K562 (cell line): ENCODE results near the gene GDAP2. TPM values are rescaled to one million over a fixed set of nuclear protein-coding genes. Genes with fewer than 3 reads are reported as not detected.

Experiments
- ATAC-seq: fragments of 200-7000 bp; cut with Tn5 transposase; 3 replicates; pipeline ENCODE4 v1.9.1; 2020; ENCODE audit warnings: moderate library complexity
- BruUV-seq: library from RNA; stranded (reverse); fragments of 400-500 nt; replicated peaks from 2 replicates; lab custom pipeline; 2021; lab: Mats Ljungman, UMichigan
- CTCF ChIA-PET: fragments of 300-600 bp; formaldehyde crosslinking; extraction: SDS; loops from one replicate; lab custom pipeline; 2021; ENCODE audit warnings: low intra/inter-chr PET ratio; lab: Yijun Ruan, JAX
- POLR2A ChIA-PET: fragments of 300-600, 350-650 bp; sonication (Branson Sonifier 250); formaldehyde crosslinking; extraction: SDS; loops from one replicate; lab custom pipeline; 2021; ENCODE audit warnings: antibody characterized with exemption, inconsistent platforms; lab: Yijun Ruan, JAX
- DNase-seq, 4 experiments: peaks; one replicate each; pipeline versions ENCODE4 v3.0.0 to v3.0.0-alpha.2; 2011 to 2018; ENCODE audit warnings: low spot score in 3 of 4, mixed read lengths in 3 of 4; ENCODE audit errors: extremely low read depth in 1 of 4
- FAIRE-seq: peaks from 2 replicates; lab custom pipeline; 2011; peaks lifted over from hg19 to GRCh38; lab: Jason Lieb, UNC
- H2AFZ ChIP-seq: 2 replicates; pipeline ENCODE4 v1.6.0; 2011; ENCODE audit warnings: low read depth, low read length, control low read depth, inconsistent platforms
- H3K27ac ChIP-seq: fragments of 200-600 bp; 3 replicates; pipeline ENCODE4 v1.8.0; 2011; ENCODE audit warnings: low read depth, mild to moderate bottlenecking, control low read depth, inconsistent platforms, low read length, moderate library complexity, mixed read lengths; ENCODE audit errors: extremely low read depth
- H3K27me3 ChIP-seq, 2 experiments: fragments of 300-600 bp in 1 of 2; 2 replicates in 1 of 2; 3 replicates in 1 of 2; pipeline versions ENCODE4 v1.6.0 to v1.8.0; 2011; ENCODE audit warnings: inconsistent platforms in 2 of 2, low read length in 2 of 2, mild to moderate bottlenecking in 1 of 2, mixed read lengths in 1 of 2, moderate library complexity in 1 of 2; ENCODE audit not compliant: control insufficient read depth in 2 of 2, insufficient read depth in 2 of 2
- H3K36me3 ChIP-seq: fragments of 300-600 bp; 3 replicates; pipeline ENCODE4 v1.8.0; 2011; ENCODE audit warnings: mild to moderate bottlenecking, low read length, inconsistent platforms; ENCODE audit not compliant: control insufficient read depth, insufficient read depth
- H3K4me1 ChIP-seq, 2 experiments: fragments of 200-600 bp in 1 of 2; replicated peaks in 1 of 2; 2 replicates in 1 of 2; 3 replicates in 1 of 2; pipeline versions ENCODE4 v1.5.1 to v1.8.0; 2011; ENCODE audit warnings: inconsistent platforms in 2 of 2, low read length in 2 of 2, mild to moderate bottlenecking in 1 of 2, mixed read lengths in 1 of 2, moderate library complexity in 1 of 2; ENCODE audit not compliant: control insufficient read depth in 2 of 2, insufficient read depth in 2 of 2
- H3K4me2 ChIP-seq: 2 replicates; pipeline ENCODE4 v1.6.1; 2011; ENCODE audit warnings: low read length, control low read depth, inconsistent platforms, mixed read lengths; ENCODE audit not compliant: insufficient read depth
- H3K4me3 ChIP-seq: fragments of 200-600 bp; sonication (generic), shearing (Covaris generic); 2 replicates; pipeline ENCODE4 v1.5.1; 2016; ENCODE audit warnings: control low read depth, inconsistent platforms
- H3K79me2 ChIP-seq: fragments of 200-600 bp; 3 replicates; pipeline ENCODE4 v1.8.0; 2011; ENCODE audit warnings: low read length, inconsistent platforms; ENCODE audit not compliant: control insufficient read depth, insufficient read depth
- H3K9ac ChIP-seq, 2 experiments: 2 replicates each; pipeline versions ENCODE4 v1.6.0 to v1.6.1; 2011; ENCODE audit warnings: low read depth in 2 of 2, low read length in 2 of 2, control low read depth in 1 of 2, inconsistent platforms in 1 of 2, mild to moderate bottlenecking in 1 of 2, mixed read lengths in 1 of 2; ENCODE audit not compliant: insufficient read depth in 1 of 2
- H3K9me1 ChIP-seq: one replicate; pipeline ENCODE4 v1.6.0; 2011; ENCODE audit warnings: inconsistent platforms, mild to moderate bottlenecking, low read length, moderate library complexity; ENCODE audit not compliant: control insufficient read depth, insufficient read depth
- H3K9me3 ChIP-seq: replicated peaks from 2 replicates; pipeline ENCODE4 v1.5.1; 2011; ENCODE audit warnings: low read depth, low read length, inconsistent platforms; ENCODE audit not compliant: control insufficient read depth, insufficient read depth
- H4K20me1 ChIP-seq: replicated peaks from 2 replicates; pipeline ENCODE4 v1.6.1; 2011; ENCODE audit warnings: low read length, inconsistent platforms, mixed read lengths; ENCODE audit not compliant: control insufficient read depth, insufficient read depth
- ARID3B ChIP-seq: fragments of 250-450 bp; sonication (Bioruptor Pico); IDR thresholded peaks from 2 replicates; pipeline ENCODE4 v1.4.0; 2020; ENCODE audit warnings: borderline replicate concordance
- CREB3L1 ChIP-seq: fragments of 450-650 bp; IDR thresholded peaks from 2 replicates; pipeline ENCODE4 v1.6.1; 2014; ENCODE audit warnings: low read depth, mild to moderate bottlenecking, moderate library complexity, borderline replicate concordance
- FOXP4 ChIP-seq: sonication (generic); formaldehyde crosslinking; IDR thresholded peaks from 2 replicates; pipeline ENCODE4 v1.8.0; 2022; ENCODE audit warnings: mild to moderate bottlenecking, missing genetic modification reagents, borderline replicate concordance
- HSF4 ChIP-seq: fragments of 250-450 bp; sonication (Bioruptor Pico); IDR thresholded peaks from 2 replicates; pipeline ENCODE4 v2.1.2; 2022; ENCODE audit warnings: mild to moderate bottlenecking, moderate library complexity, borderline replicate concordance
- MTF1 ChIP-seq: fragments of 250-450 bp; sonication (Bioruptor Pico); IDR thresholded peaks from 2 replicates; pipeline ENCODE4 v1.9.0; 2021; ENCODE audit warnings: moderate library complexity, mild to moderate bottlenecking, inconsistent platforms, borderline replicate concordance
- POLR2H ChIP-seq: IDR thresholded peaks from 2 replicates; pipeline ENCODE4 v1.6.1; 2016; ENCODE audit warnings: missing genetic modification characterization, low read depth, mild to moderate bottlenecking, control low read depth, missing compliant biosample characterization, moderate library complexity
- THRA ChIP-seq: fragments of 450-650 bp; IDR thresholded peaks from 2 replicates; pipeline ENCODE4 v1.6.1; 2017; ENCODE audit warnings: mild to moderate bottlenecking, moderate library complexity
- ZHX1 ChIP-seq: fragments of 150-350 bp; conservative IDR thresholded peaks from 2 replicates; pipeline ENCODE4 v1.6.1; 2014; ENCODE audit warnings: low read length
- ZSCAN32 ChIP-seq: fragments of 450-650 bp; formaldehyde crosslinking; IDR thresholded peaks from 2 replicates; pipeline ENCODE4 v1.4.0; 2020; ENCODE audit warnings: mild to moderate bottlenecking, moderate library complexity
- WGBS: fragments of 100-300 bp; shearing (Covaris generic); methylation state at CpG from one replicate; pipeline ENCODE4 v1.1.6; 2016; ENCODE audit warnings: low coverage, mixed read lengths; ENCODE audit not compliant: insufficient coverage; ENCODE audit errors: missing lambda C conversion rate; 5-methylcytosine and 5-hydroxymethylcytosine counted together
- in situ Hi-C: fragments of 300-500 bp; cut with MboI; formaldehyde crosslinking; loops from 4 replicates; pipeline ENCODE4 v1.15.0; 2018; ENCODE audit warnings: inconsistent platforms, mixed read lengths
- intact Hi-C: fragments of 100-400 bp; cut with micrococcal nuclease; formaldehyde crosslinking; loops from 2 replicates; pipeline ENCODE4 v1.14.2; 2022
- polyA plus RNA-seq, 8 experiments: library from polyadenylated mRNA; depleted of rRNA in 4 of 8; stranded (reverse) in 5 of 8; unstranded in 3 of 8; fragments of >200 nt; fragmentation: Nextera tagmentation in 2 of 8; fragmentation: Illumina TruSeq in 1 of 8; extraction: Ambion mirVana in 2 of 8; extraction: Trizol in 1 of 8; gene quantifications; 2 replicates each; pipeline versions ENCODE4 v1.2.1 to v1.2.3, GENCODE V29; 2011 to 2014; ENCODE audit warnings: inconsistent platforms in 1 of 8, missing spikeins in 1 of 8
- total RNA-seq, 7 experiments: library from RNA; depleted of rRNA in 6 of 7; stranded (reverse); fragments of >200 nt in 6 of 7; fragmentation: Illumina TruSeq in 2 of 7; extraction: Trizol in 2 of 7; gene quantifications; 2 replicates each; pipeline versions ENCODE4 v1.2.1 to v1.2.3, GENCODE V29; 2011 to 2021; ENCODE audit warnings: low replicate concordance in 1 of 7

GDAP2 gene
- total and polyA plus RNA-seq, 9 of the 15 experiments (the other 6 are each of a cell fraction or from before 2014, with no cell fraction given): 4.1 to 23.1 (median 13.2) TPM

GRCh38 chr1:117897551-117897950 lies 31.9 kb downstream of the GDAP2 start:
- no peaks in the 10 kb centered on the region for H4K20me1 ChIP-seq
- BruUV-seq: no TSS peak
- H3K4me3 ChIP-seq: no peak overlapping the region
- ChIA-PET POLR2A (interaction anchor here (4.6 kb wide), 1 partner anchor 9 kb away, joined by 22 read pairs; no protein-coding TSS in a partner anchor), CTCF (interaction anchor here (3.0 kb wide), 1 partner anchor 385 kb away, joined by 12 read pairs; no protein-coding TSS in a partner anchor)
- H3K9me1 ChIP-seq: no peaks in the 10 kb centered on the region
- H3K36me3 ChIP-seq: peaks cover 34% of the 10 kb centered on the region
- no peak overlapping the region for H3K27ac ChIP-seq
- no peak overlapping the region for H3K9ac ChIP-seq
- H3K79me2 ChIP-seq: no peaks in the 10 kb centered on the region
- H3K9me3 ChIP-seq: no peaks in the 10 kb centered on the region
- no peak for FAIRE-seq
- intact Hi-C loops: loop anchor here (5.0 to 10.0 kb wide), 3 partner anchors 140 to 833 kb away; partner anchors contain the start of gene TTF2
- H3K4me1 ChIP-seq: no peaks in the 10 kb centered on the region
- DNase-seq: no peak
- WGBS: 61% methylated on average over 4 of the region's 4 CpGs
- no peak for ATAC-seq
- H3K4me2 ChIP-seq: no peak overlapping the region
- in situ Hi-C loops: no loop called here
- no peaks in the 10 kb centered on the region for H3K27me3 ChIP-seq
- no peak overlapping the region for H2AFZ ChIP-seq
- TF ChIP-seq ZSCAN32 (CRISPR knock-in tag): no peak
- TF ChIP-seq THRA: no peak
- TF ChIP-seq CREB3L1: no peak
- TF ChIP-seq ZHX1: no peak
- TF ChIP-seq MTF1 (CRISPR knock-in tag): no peak
- no peak for TF ChIP-seq POLR2H
- no peak for TF ChIP-seq FOXP4 (CRISPR knock-in tag)
- TF ChIP-seq ARID3B (CRISPR knock-in tag): no peak
- no peak for TF ChIP-seq HSF4
